Brain microvascular endothelial cell (primary cell): Measurements from ENCODE around the gene PNPO.
A peak's percentile ranks its signal among the peaks of the same experiment; 100 is the strongest.

Source experiments
- DNase-seq: peaks from one replicate; pipeline ENCODE4 v3.0.0-alpha.2; 2020
- H3K27ac ChIP-seq: fragments of 250-450 bp; sonication (Bioruptor Pico); 2 replicates; pipeline ENCODE4 v1.5.1; 2020; ENCODE audit warnings: mild to moderate bottlenecking, moderate library complexity
- H3K27me3 ChIP-seq: fragments of 250-450 bp; sonication (Bioruptor Pico); replicated peaks from 2 replicates; pipeline ENCODE4 v1.5.1; 2020; ENCODE audit warnings: mild to moderate bottlenecking
- H3K36me3 ChIP-seq: fragments of 250-450 bp; sonication (Bioruptor Pico); replicated peaks from 2 replicates; pipeline ENCODE4 v1.5.1; 2020; ENCODE audit warnings: mild to moderate bottlenecking
- H3K4me3 ChIP-seq: 2 replicates; pipeline ENCODE4 v1.5.1; 2011; ENCODE audit warnings: low read depth, mild to moderate bottlenecking, control low read depth, low read length, moderate library complexity
- CTCF ChIP-seq: IDR thresholded peaks from 2 replicates; pipeline ENCODE4 v1.5.1; 2011; ENCODE audit warnings: low read depth, mild to moderate bottlenecking, moderate library complexity, low read length, control low read depth, inconsistent platforms; ENCODE audit errors: missing control alignments
- in situ Hi-C: cut with HindIII; loops from 2 replicates; pipeline ENCODE4 v1.10.0; 2017; ENCODE audit warnings: low sequenced_read_pairs, low pct_ligation_motif_present

Gene PNPO

GRCh38 chr17:47924785-47925677 is 16.3 kb upstream of the PNPO start:
- in situ Hi-C loops, result no loop called here

GRCh38 chr17:47925678-47925988 is 15.7 kb upstream of the PNPO start:
- no peak for TF ChIP-seq CTCF
- no peak for DNase-seq
- in situ Hi-C loops, result no loop called here
- Histone ChIP-seq H3K36me3 (peaks cover 4% of the 10 kb centered on the region), H3K27ac (no peak overlapping the region), H3K27me3 (no peaks in the 10 kb centered on the region), H3K4me3 (no peak overlapping the region)

More at GRCh38 chr17:47924785-47925677, 16.3 kb upstream of the PNPO start:
- no peak for TF ChIP-seq CTCF
- H3K27ac ChIP-seq, result no peak overlapping the region
- DNase-seq, result peak; percentile 38
- no peak overlapping the region for H3K4me3 ChIP-seq
- H3K27me3 ChIP-seq, result no peaks in the 10 kb centered on the region
- peaks cover 4% of the 10 kb centered on the region for H3K36me3 ChIP-seq

- no peak overlapping the region for H3K27ac ChIP-seq
- H3K4me3 ChIP-seq, result no peak overlapping the region
- H3K27me3 ChIP-seq, result no peaks in the 10 kb centered on the region
- DNase-seq, result no peak
- TF ChIP-seq CTCF, result no peak
- in situ Hi-C loops, result no loop called here
- H3K36me3 ChIP-seq, result peaks cover 4% of the 10 kb centered on the region
Observed at GRCh38 chr17:47927821-47928400, 13.5 kb upstream of the PNPO start.

DNA sequence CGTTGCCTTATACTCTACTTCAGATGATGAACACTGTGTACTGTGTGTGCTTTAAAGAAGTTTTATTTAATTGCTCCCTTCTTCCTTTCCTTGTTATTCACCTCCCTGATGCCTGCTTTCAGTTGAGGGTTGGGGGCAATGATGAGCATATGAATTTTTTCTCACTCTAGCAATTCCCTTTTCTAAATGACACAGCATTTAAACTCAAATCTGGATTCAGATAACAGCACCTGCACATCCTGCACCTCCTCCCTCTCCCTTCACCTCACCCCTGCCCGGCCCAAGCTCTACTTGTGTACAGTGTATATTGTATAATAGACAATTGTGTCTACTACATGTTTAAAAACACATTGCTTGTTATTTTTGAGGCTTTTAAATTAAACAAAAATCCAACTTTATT is 13.0 kb upstream of the PNPO start:
- DNase-seq, result no peak
- in situ Hi-C loops, result no loop called here
- no peak for TF ChIP-seq CTCF
- no peaks in the 10 kb centered on the region for H3K27me3 ChIP-seq
- H3K36me3 ChIP-seq, result no peaks in the 10 kb centered on the region
- H3K27ac ChIP-seq, result no peak overlapping the region
- no peak overlapping the region for H3K4me3 ChIP-seq

DNA sequence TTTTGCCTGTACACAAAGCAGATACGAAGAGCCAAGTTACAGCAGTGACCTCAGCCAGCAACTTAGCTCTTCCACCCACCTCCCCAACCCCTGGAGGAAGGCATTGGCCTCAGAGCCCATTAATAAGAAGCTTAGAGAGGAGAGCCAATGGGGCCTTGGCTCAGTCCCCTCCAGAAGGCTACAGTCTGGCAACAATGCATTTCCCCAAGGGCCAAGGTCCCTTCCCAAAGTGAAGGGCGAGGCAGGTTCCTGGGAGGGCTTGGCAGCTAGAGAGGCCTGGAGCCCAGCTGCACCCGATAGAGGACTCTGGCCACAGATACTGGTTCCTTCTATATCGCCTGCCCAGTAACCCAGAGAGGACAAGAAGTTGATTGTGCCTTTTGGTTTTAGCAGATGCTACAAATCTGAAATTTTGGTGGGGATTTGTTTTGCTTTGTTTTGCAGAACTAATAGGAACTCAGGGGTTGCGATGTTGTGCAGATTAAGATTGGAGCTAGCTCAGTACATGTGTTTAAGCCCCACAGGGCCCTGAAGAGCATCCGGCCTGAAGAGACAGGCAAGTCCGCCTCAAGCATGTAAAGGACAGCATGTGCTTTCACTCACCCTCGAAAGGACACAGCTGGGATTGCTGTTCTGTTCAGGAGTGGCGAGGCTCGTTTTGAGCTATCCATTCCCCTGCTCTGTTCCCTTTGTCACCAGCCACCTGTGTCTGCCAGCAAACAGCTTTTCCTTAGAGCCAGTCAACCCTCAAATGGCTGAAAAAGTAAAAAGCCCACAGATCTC is 12.0 kb upstream of the PNPO start:
- Histone ChIP-seq H3K27me3 (no peaks in the 10 kb centered on the region), H3K4me3 (no peak overlapping the region), H3K27ac (no peak overlapping the region), H3K36me3 (no peaks in the 10 kb centered on the region)
- in situ Hi-C loops, result no loop called here
- DNase-seq, result no peak
- TF ChIP-seq CTCF, result no peak
